ENCODE results near the gene JARID2. TPM values are rescaled to one million over a fixed set of nuclear protein-coding genes. Genes with fewer than 3 reads are reported as not detected.

Gene JARID2
- polyA plus RNA-seq, 1 experiment: 6.1 TPM

DNA sequence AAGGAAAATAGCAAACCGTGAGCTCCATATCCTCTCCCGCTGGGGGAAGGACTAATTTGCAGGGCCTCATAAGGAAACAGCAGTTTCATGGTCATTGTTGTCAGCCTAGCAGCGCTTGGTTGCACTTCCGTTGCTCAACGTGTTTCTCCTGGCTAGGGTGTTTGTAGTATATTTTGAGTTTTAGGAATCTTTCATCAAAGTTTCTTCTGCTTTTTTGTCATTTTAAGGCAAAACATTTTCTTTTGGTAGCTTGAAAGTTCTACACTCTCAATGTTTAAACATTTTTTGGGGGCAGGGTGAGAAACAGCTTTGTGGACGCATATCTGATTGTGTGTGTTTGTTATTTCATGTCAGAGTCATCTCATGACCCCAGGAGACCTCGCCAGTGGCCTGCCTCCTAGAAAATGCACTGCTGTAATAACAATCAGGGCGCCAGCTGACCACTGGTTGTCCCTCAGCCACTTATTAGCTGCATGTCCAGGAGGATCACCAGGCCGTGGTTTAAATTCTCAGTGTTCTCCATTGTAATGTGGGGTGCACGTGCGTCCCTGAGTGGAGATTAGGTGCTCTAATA lies 20.6 kb downstream of the JARID2 start:
- ChIA-PET CTCF (interaction anchor here (0.8 kb wide), 1 partner anchor 9 kb away, joined by 4 read pairs; no protein-coding TSS in a partner anchor), POLR2A (interaction anchor here (0.5 kb wide), 1 partner anchor 11 kb away, joined by 16 read pairs; no protein-coding TSS in a partner anchor)
- no peaks in the 10 kb centered on the region for H3K36me3 ChIP-seq (ENCODE audit: control insufficient read depth, insufficient read depth, low read length)
- TF ChIP-seq, protein P1, sequence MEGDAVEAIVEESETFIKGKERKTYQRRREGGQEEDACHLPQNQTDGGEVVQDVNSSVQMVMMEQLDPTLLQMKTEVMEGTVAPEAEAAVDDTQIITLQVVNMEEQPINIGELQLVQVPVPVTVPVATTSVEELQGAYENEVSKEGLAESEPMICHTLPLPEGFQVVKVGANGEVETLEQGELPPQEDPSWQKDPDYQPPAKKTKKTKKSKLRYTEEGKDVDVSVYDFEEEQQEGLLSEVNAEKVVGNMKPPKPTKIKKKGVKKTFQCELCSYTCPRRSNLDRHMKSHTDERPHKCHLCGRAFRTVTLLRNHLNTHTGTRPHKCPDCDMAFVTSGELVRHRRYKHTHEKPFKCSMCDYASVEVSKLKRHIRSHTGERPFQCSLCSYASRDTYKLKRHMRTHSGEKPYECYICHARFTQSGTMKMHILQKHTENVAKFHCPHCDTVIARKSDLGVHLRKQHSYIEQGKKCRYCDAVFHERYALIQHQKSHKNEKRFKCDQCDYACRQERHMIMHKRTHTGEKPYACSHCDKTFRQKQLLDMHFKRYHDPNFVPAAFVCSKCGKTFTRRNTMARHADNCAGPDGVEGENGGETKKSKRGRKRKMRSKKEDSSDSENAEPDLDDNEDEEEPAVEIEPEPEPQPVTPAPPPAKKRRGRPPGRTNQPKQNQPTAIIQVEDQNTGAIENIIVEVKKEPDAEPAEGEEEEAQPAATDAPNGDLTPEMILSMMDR (IDR thresholded peaks at IDR 0.05; ENCODE audit: insufficient read depth, low read depth, low read length): no peak
- no peaks in the 10 kb centered on the region for H3K27me3 ChIP-seq (ENCODE audit: control insufficient read depth, insufficient read depth, low read length)
- H3K4me3 ChIP-seq (ENCODE audit: low read depth, low read length): no peak overlapping the region
- DNase-seq (ENCODE audit: low read depth): no peak

DNA sequence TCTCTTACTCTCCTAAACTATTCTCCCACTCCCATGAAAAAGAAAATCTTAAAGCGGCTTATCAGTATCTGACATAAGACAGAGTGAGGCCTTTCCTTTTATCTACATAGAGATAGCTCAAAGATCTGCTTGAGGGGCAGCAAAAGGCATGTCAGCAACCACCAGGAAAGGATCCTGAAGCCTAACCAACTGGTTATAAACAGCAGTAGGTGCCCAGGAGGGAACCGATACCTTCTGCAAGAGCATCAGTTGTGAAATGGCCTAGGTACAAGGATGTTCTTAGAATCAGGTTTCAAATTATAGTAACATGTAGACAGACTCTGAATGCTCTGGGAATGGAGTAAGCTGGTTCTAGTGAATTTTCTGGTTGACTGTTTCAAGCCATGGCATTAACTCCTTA lies 21.4 kb downstream of the JARID2 start:
- Histone ChIP-seq H3K27me3 (ENCODE audit: control insufficient read depth, insufficient read depth, low read length) (no peaks in the 10 kb centered on the region), H3K4me3 (ENCODE audit: low read depth, low read length) (no peak overlapping the region), H3K36me3 (ENCODE audit: control insufficient read depth, insufficient read depth, low read length) (no peaks in the 10 kb centered on the region)
- ChIA-PET CTCF (interaction anchor here (0.7 kb wide), 1 partner anchor 792 kb away, joined by 3 read pairs; no protein-coding TSS in a partner anchor), POLR2A (interaction anchor here (0.5 kb wide), 1 partner anchor 10 kb away, joined by 16 read pairs; no protein-coding TSS in a partner anchor)
- TF ChIP-seq, protein P1 (IDR thresholded peaks at IDR 0.05; ENCODE audit: insufficient read depth, low read depth, low read length): no peak
- no peak for DNase-seq (ENCODE audit: low read depth)

DNA sequence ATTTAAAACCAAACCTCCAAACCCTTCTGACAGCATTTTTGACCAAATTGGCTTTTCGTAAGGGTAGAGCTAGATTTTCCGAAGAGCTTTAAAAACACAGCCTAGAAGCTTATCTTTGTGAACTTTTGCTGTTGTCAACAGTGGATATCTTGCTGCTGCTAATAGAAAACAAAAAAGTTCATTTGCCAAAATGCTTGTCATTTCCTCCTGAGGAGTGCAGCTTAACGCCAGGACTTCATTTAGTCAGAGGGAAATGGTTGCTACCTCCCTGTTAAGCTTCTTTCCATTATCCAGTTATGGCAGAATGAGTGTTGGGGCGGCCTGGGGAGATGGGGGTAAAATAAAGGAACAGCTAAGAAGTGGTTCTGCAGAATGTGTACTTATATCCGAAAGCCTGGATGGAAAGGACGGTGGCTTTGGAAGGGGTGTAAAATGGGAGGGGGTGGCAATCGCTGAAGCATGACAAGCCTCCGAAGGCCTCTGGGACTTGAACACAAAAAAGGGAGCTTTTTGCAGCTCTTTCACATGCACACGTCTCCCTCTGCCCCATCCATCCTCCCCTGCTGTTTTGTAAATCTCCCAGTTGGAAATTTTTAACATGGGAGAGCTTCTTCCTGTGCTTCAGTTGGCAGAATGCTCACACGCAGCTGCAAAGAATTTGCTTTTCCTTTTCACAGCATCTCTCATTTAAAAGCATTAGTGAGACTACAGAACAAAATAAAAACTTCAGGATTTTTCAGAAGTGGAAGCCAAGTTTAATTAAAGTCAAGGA lies 22.5 kb downstream of the JARID2 start:
- ChIA-PET POLR2A (no interaction called here), CTCF (no interaction called here)
- Histone ChIP-seq H3K4me3 (ENCODE audit: low read depth, low read length) (no peak overlapping the region), H3K36me3 (ENCODE audit: control insufficient read depth, insufficient read depth, low read length) (no peaks in the 10 kb centered on the region), H3K27me3 (ENCODE audit: control insufficient read depth, insufficient read depth, low read length) (no peaks in the 10 kb centered on the region)
- TF ChIP-seq, protein P1 (IDR thresholded peaks at IDR 0.05; ENCODE audit: insufficient read depth, low read depth, low read length): no peak
- DNase-seq (ENCODE audit: low read depth): no peak

DNA sequence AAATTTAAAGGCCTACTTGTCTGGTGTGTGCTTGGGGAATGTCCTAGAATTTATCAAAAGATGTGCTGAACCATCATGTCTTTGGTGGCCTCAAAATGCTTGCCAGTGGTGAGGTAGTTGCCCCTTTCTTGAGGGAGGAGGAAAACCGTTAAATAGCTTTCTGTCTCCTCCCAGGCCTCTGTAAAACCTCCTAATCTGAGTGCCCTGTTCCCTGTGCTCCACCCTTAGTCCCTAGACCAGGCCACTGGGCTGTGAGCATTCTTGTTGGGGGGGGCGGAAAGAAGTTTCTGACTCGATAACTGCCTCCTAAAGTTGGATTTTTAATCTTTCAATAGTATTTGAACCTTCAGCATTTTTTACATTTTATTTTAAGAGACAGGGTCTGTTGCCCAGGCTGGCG lies 23.1 kb downstream of the JARID2 start:
- CTCF ChIA-PET: interaction anchor here (0.9 kb wide), 1 partner anchor 44 kb away, joined by 3 read pairs; no protein-coding TSS in a partner anchor
- no peak for DNase-seq (ENCODE audit: low read depth)

DNA sequence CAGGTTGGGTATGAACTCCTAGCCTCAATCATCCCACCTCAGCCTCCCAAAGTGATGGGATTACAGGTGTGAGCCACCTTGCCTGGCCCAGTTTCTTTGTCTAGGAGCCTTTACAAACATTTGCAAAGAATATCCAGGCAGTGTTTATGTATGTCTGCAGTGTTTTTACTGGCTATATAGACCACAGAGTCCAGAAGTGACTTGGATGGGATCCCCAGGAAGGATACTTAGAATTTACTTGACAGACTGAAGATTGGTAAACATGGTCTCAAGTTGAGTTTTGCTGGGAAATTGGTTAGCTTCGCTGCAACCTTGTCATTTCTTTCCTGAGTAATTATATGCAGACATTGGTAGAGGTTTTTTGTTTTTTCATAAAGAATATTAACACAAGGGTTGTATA lies 23.8 kb downstream of the JARID2 start:
- DNase-seq (ENCODE audit: low read depth): no peak
- TF ChIP-seq, protein P1 (IDR thresholded peaks at IDR 0.05; ENCODE audit: insufficient read depth, low read depth, low read length): no peak
- Histone ChIP-seq H3K36me3 (ENCODE audit: control insufficient read depth, insufficient read depth, low read length) (no peaks in the 10 kb centered on the region), H3K4me3 (ENCODE audit: low read depth, low read length) (no peak overlapping the region), H3K27me3 (ENCODE audit: control insufficient read depth, insufficient read depth, low read length) (no peaks in the 10 kb centered on the region)
- ChIA-PET CTCF (interaction anchor here (0.6 to 0.9 kb wide), 2 partner anchors 43 to 95 kb away, joined by 3 read pairs; no protein-coding TSS in a partner anchor), POLR2A (no interaction called here)

More for the DNA sequence above, 23.1 kb downstream of the JARID2 start:
- no peaks in the 10 kb centered on the region for H3K36me3 ChIP-seq (ENCODE audit: control insufficient read depth, insufficient read depth, low read length)
- no peak overlapping the region for H3K4me3 ChIP-seq (ENCODE audit: low read depth, low read length)
- no peaks in the 10 kb centered on the region for H3K27me3 ChIP-seq (ENCODE audit: control insufficient read depth, insufficient read depth, low read length)
- POLR2A ChIA-PET: no interaction called here
- TF ChIP-seq, protein P1 (IDR thresholded peaks at IDR 0.05; ENCODE audit: insufficient read depth, low read depth, low read length): no peak
